Nephron (organoid): ENCODE measurements around the gene PMPCA.
"Not testable (repeated sequence)": the region's sequence is repeated elsewhere in the genome, so short reads cannot be mapped to it uniquely, and the experiment has no call there.

Experiments
- H3K27ac Mint-ChIP-seq, 3 experiments: 2 replicates each; pipeline ENCODE4 v1.8.0; 2020; ENCODE audit warnings: mixed read lengths in 3 of 3, mild to moderate bottlenecking in 2 of 3, moderate library complexity in 1 of 3
- H3K27me3 Mint-ChIP-seq: 2 replicates; pipeline ENCODE4 v1.8.0; 2021; ENCODE audit warnings: low read depth, mild to moderate bottlenecking, moderate library complexity, mixed read lengths
- H3K36me3 Mint-ChIP-seq: 2 replicates; pipeline ENCODE4 v1.8.0; 2020; ENCODE audit warnings: low read depth, mixed read lengths
- H3K4me1 Mint-ChIP-seq: 2 replicates; pipeline ENCODE4 v1.8.0; 2020; ENCODE audit warnings: mixed read lengths
- H3K4me3 Mint-ChIP-seq, 3 experiments: 2 replicates each; pipeline ENCODE4 v1.8.0; 2020; ENCODE audit warnings: mild to moderate bottlenecking in 3 of 3, mixed read lengths in 3 of 3, moderate library complexity in 2 of 3
- H3K9me3 Mint-ChIP-seq: 2 replicates; pipeline ENCODE4 v1.8.0; 2020; ENCODE audit warnings: mixed read lengths
- CTCF ChIP-seq, 3 experiments: fragments of 200-600 bp; sonication (generic); IDR thresholded peaks; one replicate each; pipeline ENCODE4 v1.5.0; 2021; ENCODE audit warnings: antibody characterized with exemption in 3 of 3; ENCODE audit not compliant: unreplicated experiment in 3 of 3

The PMPCA gene

GRCh38 chr9:136424750-136425362 is 14.4 kb downstream of the PMPCA start:
- no peaks in the 10 kb centered on the region for H3K27me3 Mint-ChIP-seq
- H3K4me1 Mint-ChIP-seq = no peaks in the 10 kb centered on the region
- no peaks in the 10 kb centered on the region for H3K9me3 Mint-ChIP-seq
- H3K36me3 Mint-ChIP-seq = peaks cover 36% of the 10 kb centered on the region
- TF ChIP-seq CTCF (IDR thresholded peaks at IDR 0.05; ENCODE audit: unreplicated experiment in 3 of 3) = no peak
- no peak overlapping the region for H3K27ac Mint-ChIP-seq
- no peak overlapping the region for H3K4me3 Mint-ChIP-seq

GRCh38 chr9:136425367-136425766 is 14.9 kb downstream of the PMPCA start:
- H3K4me1 Mint-ChIP-seq, H3K9me3 Mint-ChIP-seq, H3K4me3 Mint-ChIP-seq, H3K27ac Mint-ChIP-seq, H3K27me3 Mint-ChIP-seq: not testable (repeated sequence)
- peaks cover 40% of the 10 kb centered on the region for H3K36me3 Mint-ChIP-seq

- no peaks in the 10 kb centered on the region for H3K9me3 Mint-ChIP-seq
- TF ChIP-seq CTCF (IDR thresholded peaks at IDR 0.05; ENCODE audit: unreplicated experiment in 3 of 3) = no peak
- H3K4me1 Mint-ChIP-seq = no peaks in the 10 kb centered on the region
- H3K27me3 Mint-ChIP-seq = no peaks in the 10 kb centered on the region
- H3K36me3 Mint-ChIP-seq = peaks cover 34% of the 10 kb centered on the region
- no peak overlapping the region for H3K4me3 Mint-ChIP-seq
- no peak overlapping the region for H3K27ac Mint-ChIP-seq
Observed at GRCh38 chr9:136426787-136427186, 16.3 kb downstream of the PMPCA start.

- Mint-ChIP-seq H3K36me3 (peaks cover 28% of the 10 kb centered on the region), H3K27me3 (no peaks in the 10 kb centered on the region), H3K4me1 (no peaks in the 10 kb centered on the region), H3K9me3 (no peaks in the 10 kb centered on the region), H3K4me3 (no peak overlapping the region), H3K27ac (no peak overlapping the region)
- TF ChIP-seq CTCF (IDR thresholded peaks at IDR 0.05; ENCODE audit: unreplicated experiment in 3 of 3) = no peak
Observed at GRCh38 chr9:136429075-136429628, 18.7 kb downstream of the PMPCA start.

- H3K9me3 Mint-ChIP-seq = no peaks in the 10 kb centered on the region
- H3K27ac Mint-ChIP-seq = no peak overlapping the region
- no peaks in the 10 kb centered on the region for H3K4me1 Mint-ChIP-seq
- no peak overlapping the region for H3K4me3 Mint-ChIP-seq
- peaks cover 22% of the 10 kb centered on the region for H3K36me3 Mint-ChIP-seq
- H3K27me3 Mint-ChIP-seq = no peaks in the 10 kb centered on the region
- no peak for TF ChIP-seq CTCF (IDR thresholded peaks at IDR 0.05; ENCODE audit: unreplicated experiment in 3 of 3)
Observed at GRCh38 chr9:136429683-136430491, 19.4 kb downstream of the PMPCA start.

- no peak for TF ChIP-seq CTCF (IDR thresholded peaks at IDR 0.05; ENCODE audit: unreplicated experiment in 3 of 3)
- Mint-ChIP-seq H3K27me3 (no peaks in the 10 kb centered on the region), H3K27ac (no peak overlapping the region), H3K4me1 (no peaks in the 10 kb centered on the region), H3K36me3 (peaks cover 16% of the 10 kb centered on the region), H3K4me3 (no peak overlapping the region), H3K9me3 (no peaks in the 10 kb centered on the region)
Observed at GRCh38 chr9:136430588-136431234, 20.3 kb downstream of the PMPCA start.
